Hepatocyte (in vitro differentiated cells): Measurements from ENCODE around the gene SNF8. TPM values are rescaled to one million over a fixed set of nuclear protein-coding genes. Genes with fewer than 3 reads are reported as not detected.
"Not testable (repeated sequence)": the region's sequence is repeated elsewhere in the genome, so short reads cannot be mapped to it uniquely, and the experiment has no call there.

Source experiments
- DNase-seq: peaks from one replicate; pipeline ENCODE4 v3.0.0-alpha.2; 2016; ENCODE audit warnings: low spot score
- H2AFZ ChIP-seq: fragments of 200-600 bp; sonication (generic); 2 replicates; pipeline ENCODE4 v1.6.0; 2016; ENCODE audit warnings: antibody characterized with exemption, mild to moderate bottlenecking
- H3K27ac ChIP-seq: fragments of 200-600 bp; sonication (generic); 2 replicates; pipeline ENCODE4 v1.5.1; 2016; ENCODE audit warnings: mild to moderate bottlenecking
- H3K27me3 ChIP-seq: fragments of 200-600 bp; sonication (generic); 2 replicates; pipeline ENCODE4 v1.6.1; 2016
- H3K36me3 ChIP-seq: fragments of 200-600 bp; sonication (generic); replicated peaks from 2 replicates; pipeline ENCODE4 v1.5.1; 2016; ENCODE audit warnings: low read depth; ENCODE audit not compliant: insufficient read depth
- H3K4me1 ChIP-seq: fragments of 200-600 bp; sonication (generic); 2 replicates; pipeline ENCODE4 v1.5.1; 2016; ENCODE audit warnings: mild to moderate bottlenecking, moderate library complexity; ENCODE audit not compliant: insufficient read depth
- H3K4me2 ChIP-seq: fragments of 200-600 bp; sonication (generic); 2 replicates; pipeline ENCODE4 v1.6.0; 2016
- H3K4me3 ChIP-seq: fragments of 200-600 bp; sonication (generic); 2 replicates; pipeline ENCODE4 v1.5.1; 2016; ENCODE audit warnings: mild to moderate bottlenecking
- H3K79me2 ChIP-seq: fragments of 200-600 bp; sonication (generic); 2 replicates; pipeline ENCODE4 v1.6.0; 2017; ENCODE audit warnings: mild to moderate bottlenecking
- H3K9me2 ChIP-seq: fragments of 200-600 bp; sonication (generic); replicated peaks from 2 replicates; pipeline ENCODE4 v1.6.0; 2017; ENCODE audit warnings: mild to moderate bottlenecking; ENCODE audit not compliant: insufficient read depth
- H3K9me3 ChIP-seq: fragments of 200-600 bp; sonication (generic); 2 replicates; pipeline ENCODE4 v1.5.1; 2016; ENCODE audit warnings: low read depth, mild to moderate bottlenecking
- H4K20me1 ChIP-seq: fragments of 200-600 bp; sonication (generic); 2 replicates; pipeline ENCODE4 v1.6.0; 2016; ENCODE audit warnings: mild to moderate bottlenecking; ENCODE audit not compliant: insufficient read depth, poor library complexity, severe bottlenecking
- EZH2 ChIP-seq: fragments of 200-600 bp; sonication (generic); IDR thresholded peaks from 2 replicates; pipeline ENCODE4 v1.6.1; 2016; ENCODE audit warnings: antibody characterized with exemption, mild to moderate bottlenecking, borderline replicate concordance
- EZH2phosphoT487 ChIP-seq: fragments of 200-600 bp; sonication (generic); IDR thresholded peaks from one replicate; pipeline ENCODE4 v1.6.1; 2018; ENCODE audit warnings: antibody characterized with exemption, mild to moderate bottlenecking, low read depth, moderate library complexity; ENCODE audit not compliant: unreplicated experiment, severe bottlenecking
- WGBS: methylation state at CpG from one replicate; pipeline ENCODE4 v1.1.6; 2016; ENCODE audit warnings: low lambda C conversion rate; ENCODE audit errors: missing lambda C conversion rate; 5-methylcytosine and 5-hydroxymethylcytosine counted together
- polyA plus RNA-seq: library from polyadenylated mRNA; unstranded; fragments of >200 nt; fragmentation: Nextera tagmentation; extraction: Ambion mirVana; gene quantifications from 2 replicates; pipeline ENCODE4 v1.2.1, GENCODE V29; 2016
- total RNA-seq: library from RNA; depleted of rRNA; stranded (reverse); fragments of >200 nt; gene quantifications from 2 replicates; pipeline ENCODE4 v1.2.3, GENCODE V29; 2014
- TF ChIP-seq, protein P1 (sequence below): fragments of 200-600 bp; sonication (generic); IDR thresholded peaks from 2 replicates; pipeline ENCODE4 v1.5.1; 2016; ENCODE audit warnings: antibody characterized with exemption, mild to moderate bottlenecking; ENCODE audit not compliant: poor library complexity

SNF8 gene
- total and polyA plus RNA-seq, 2 experiments from 2014 or later, result 101 to 195 TPM

DNA sequence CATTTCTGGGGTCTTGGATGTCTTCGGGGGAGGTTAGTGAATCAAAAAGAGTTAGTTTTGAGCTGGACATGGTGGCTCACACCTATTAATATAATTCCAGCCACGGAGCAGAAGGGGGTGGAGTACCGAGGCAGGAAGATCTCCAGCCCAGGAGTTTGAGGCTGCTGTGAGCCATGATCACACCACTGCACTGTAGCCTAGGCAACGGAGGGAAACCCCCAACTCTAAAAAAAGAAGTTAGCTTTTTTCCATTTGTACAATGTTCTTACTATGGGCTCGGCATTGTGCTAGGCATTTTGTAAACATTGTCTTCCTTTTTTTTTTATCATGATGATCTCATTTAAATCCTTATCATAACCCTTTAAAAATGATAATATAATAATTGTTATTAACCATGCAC lies 8.3 kb upstream of the SNF8 start:
- TF ChIP-seq, protein P1, sequence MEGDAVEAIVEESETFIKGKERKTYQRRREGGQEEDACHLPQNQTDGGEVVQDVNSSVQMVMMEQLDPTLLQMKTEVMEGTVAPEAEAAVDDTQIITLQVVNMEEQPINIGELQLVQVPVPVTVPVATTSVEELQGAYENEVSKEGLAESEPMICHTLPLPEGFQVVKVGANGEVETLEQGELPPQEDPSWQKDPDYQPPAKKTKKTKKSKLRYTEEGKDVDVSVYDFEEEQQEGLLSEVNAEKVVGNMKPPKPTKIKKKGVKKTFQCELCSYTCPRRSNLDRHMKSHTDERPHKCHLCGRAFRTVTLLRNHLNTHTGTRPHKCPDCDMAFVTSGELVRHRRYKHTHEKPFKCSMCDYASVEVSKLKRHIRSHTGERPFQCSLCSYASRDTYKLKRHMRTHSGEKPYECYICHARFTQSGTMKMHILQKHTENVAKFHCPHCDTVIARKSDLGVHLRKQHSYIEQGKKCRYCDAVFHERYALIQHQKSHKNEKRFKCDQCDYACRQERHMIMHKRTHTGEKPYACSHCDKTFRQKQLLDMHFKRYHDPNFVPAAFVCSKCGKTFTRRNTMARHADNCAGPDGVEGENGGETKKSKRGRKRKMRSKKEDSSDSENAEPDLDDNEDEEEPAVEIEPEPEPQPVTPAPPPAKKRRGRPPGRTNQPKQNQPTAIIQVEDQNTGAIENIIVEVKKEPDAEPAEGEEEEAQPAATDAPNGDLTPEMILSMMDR, result no peak
- TF ChIP-seq EZH2phosphoT487 (no peak), EZH2 (no peak)
- H3K4me1 ChIP-seq, result no peaks in the 10 kb centered on the region
- no peaks in the 10 kb centered on the region for H3K9me3 ChIP-seq
- WGBS, result 41% methylated on average over 5 of the region's 5 CpGs
- H2AFZ ChIP-seq, result no peak overlapping the region
- no peaks in the 10 kb centered on the region for H3K79me2 ChIP-seq
- no peak overlapping the region for H3K4me2 ChIP-seq
- H3K4me3 ChIP-seq, result no peak overlapping the region
- H3K27me3 ChIP-seq, result no peaks in the 10 kb centered on the region
- H4K20me1 ChIP-seq, result no peaks in the 10 kb centered on the region
- no peak for DNase-seq
- H3K27ac ChIP-seq, result no peak overlapping the region
- no peaks in the 10 kb centered on the region for H3K36me3 ChIP-seq
- H3K9me2 ChIP-seq, result no peaks in the 10 kb centered on the region

DNA sequence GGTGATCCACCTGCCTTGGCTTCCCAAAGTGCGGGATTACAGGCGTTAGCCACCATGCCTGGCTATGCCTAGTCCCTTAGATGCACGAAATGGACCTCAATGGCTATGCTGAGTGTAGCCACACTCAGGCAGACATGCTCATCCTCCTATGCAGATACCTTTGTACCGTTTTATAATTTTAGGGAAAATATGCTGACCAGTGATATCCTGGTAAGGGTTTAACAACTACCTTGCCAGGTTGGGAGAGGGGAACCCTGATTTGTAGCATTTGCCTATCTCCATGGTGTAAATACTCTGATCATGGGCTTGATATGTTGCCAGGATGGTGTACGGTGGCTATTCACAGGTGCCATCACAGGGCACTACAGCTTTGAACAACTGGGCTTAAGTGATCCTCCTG lies 6.9 kb upstream of the SNF8 start:
- H3K79me2 ChIP-seq, result no peaks in the 10 kb centered on the region
- H3K4me1 ChIP-seq, result no peaks in the 10 kb centered on the region
- 94% methylated on average over 5 of the region's 5 CpGs for WGBS
- no peak overlapping the region for H3K4me2 ChIP-seq
- no peaks in the 10 kb centered on the region for H3K9me2 ChIP-seq
- no peaks in the 10 kb centered on the region for H3K36me3 ChIP-seq
- H4K20me1 ChIP-seq, result no peaks in the 10 kb centered on the region
- H3K27me3 ChIP-seq, result no peaks in the 10 kb centered on the region
- DNase-seq, result no peak
- no peak overlapping the region for H2AFZ ChIP-seq
- TF ChIP-seq EZH2phosphoT487 (no peak), EZH2 (no peak)
- TF ChIP-seq, protein P1, result no peak
- no peak overlapping the region for H3K27ac ChIP-seq
- no peaks in the 10 kb centered on the region for H3K9me3 ChIP-seq
- no peak overlapping the region for H3K4me3 ChIP-seq

DNA sequence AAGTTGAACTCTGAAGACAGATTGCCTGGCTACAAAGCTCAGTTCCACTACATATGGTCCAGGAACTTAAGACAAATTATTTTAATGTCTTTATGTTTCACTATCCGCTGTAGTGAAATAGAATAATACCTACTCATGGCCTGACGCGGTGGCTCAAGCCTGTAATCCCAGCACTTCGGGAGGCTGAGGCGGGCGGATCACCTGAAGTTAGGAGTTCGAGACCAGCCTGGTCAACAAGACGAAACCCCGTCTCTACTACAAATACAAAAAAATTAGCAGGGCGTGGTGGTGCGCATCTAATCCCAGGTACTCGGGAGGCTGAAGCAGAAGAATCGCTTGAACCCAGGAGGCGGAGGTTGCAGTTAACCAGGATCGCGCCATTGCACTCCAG lies 614 bp upstream of the SNF8 start:
- peak overlapping the region; percentile 78 for H3K4me3 ChIP-seq
- H3K9me2 ChIP-seq, result not testable (repeated sequence)
- peak overlapping the region; percentile 81 for H2AFZ ChIP-seq

DNA sequence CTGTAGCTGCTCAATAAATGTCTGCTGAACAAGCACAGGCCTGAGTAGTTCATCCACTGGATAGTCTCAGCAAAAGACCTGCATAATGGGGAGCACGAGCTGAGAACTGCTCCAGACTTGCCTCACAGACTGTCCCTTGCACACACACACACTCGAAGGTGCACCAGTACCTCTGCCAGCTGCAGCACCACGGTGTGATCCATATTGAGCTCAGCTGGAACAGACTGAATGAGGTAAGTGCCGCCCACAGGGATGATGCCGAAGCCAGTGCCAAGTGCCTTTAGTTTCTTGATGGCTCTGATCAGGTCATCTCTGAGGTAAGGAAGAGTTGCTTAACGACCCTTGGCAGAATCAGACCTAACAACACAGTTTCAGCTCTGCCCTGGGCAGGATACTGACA lies 11.6 kb downstream of the SNF8 start:
- Histone ChIP-seq H3K79me2 (no peaks in the 10 kb centered on the region), H3K4me3 (no peak overlapping the region), H3K36me3 (peaks cover 5% of the 10 kb centered on the region), H4K20me1 (no peaks in the 10 kb centered on the region), H3K27me3 (no peaks in the 10 kb centered on the region), H3K4me1 (no peaks in the 10 kb centered on the region), H3K4me2 (no peak overlapping the region), H3K27ac (no peak overlapping the region), H3K9me2 (no peaks in the 10 kb centered on the region), H2AFZ (no peak overlapping the region), H3K9me3 (no peaks in the 10 kb centered on the region)
- DNase-seq, result no peak
- 98% methylated on average over 6 of the region's 6 CpGs for WGBS
- TF ChIP-seq, protein P1, result no peak
- TF ChIP-seq EZH2phosphoT487 (no peak), EZH2 (no peak)

More for the DNA sequence above, 614 bp upstream of the SNF8 start:
- H3K36me3 ChIP-seq, H4K20me1 ChIP-seq, H3K9me3 ChIP-seq, DNase-seq, H3K27me3 ChIP-seq: not testable (repeated sequence)
- Histone ChIP-seq H3K4me2 (peak overlapping the region; percentile 86), H3K27ac (peak overlapping the region; percentile 98), H3K79me2 (peaks cover 29% of the 10 kb centered on the region), H3K4me1 (peaks cover 18% of the 10 kb centered on the region)
- 96% methylated on average over 16 of the region's 16 CpGs for WGBS
